Measurements from ENCODE around the gene FSTL4. TPM values are rescaled to one million over a fixed set of nuclear protein-coding genes. Genes with fewer than 3 reads are reported as not detected.

Gene FSTL4
- total RNA-seq, 1 donor from 2014 or later: 11.3 TPM

- Mint-ChIP-seq H3K9me3 (no peaks in the 10 kb centered on the region), H3K27ac (no peak overlapping the region), H3K36me3 (peaks cover 3% of the 10 kb centered on the region), H3K4me3 (no peak overlapping the region), H3K27me3 (no peaks in the 10 kb centered on the region), H3K4me1 (ENCODE audit: unreplicated experiment) (peaks cover 3% of the 10 kb centered on the region)
- no peak for DNase-seq (ENCODE audit: extremely low spot score, unreplicated experiment)
- no peak for TF ChIP-seq CTCF (conservative IDR thresholded peaks at IDR 0.05)
Measured at GRCh38 chr5:133330956-133331355, 281.4 kb downstream of the FSTL4 start.

GRCh38 chr5:133328800-133329199 is 283.5 kb downstream of the FSTL4 start:
- H3K4me1 Mint-ChIP-seq (ENCODE audit: unreplicated experiment): peaks cover 2% of the 10 kb centered on the region
- peaks cover 3% of the 10 kb centered on the region for H3K36me3 Mint-ChIP-seq
- no peaks in the 10 kb centered on the region for H3K27me3 Mint-ChIP-seq
- no peak for DNase-seq (ENCODE audit: extremely low spot score, unreplicated experiment)
- TF ChIP-seq CTCF (conservative IDR thresholded peaks at IDR 0.05): no peak
- H3K9me3 Mint-ChIP-seq: no peaks in the 10 kb centered on the region
- no peak overlapping the region for H3K4me3 Mint-ChIP-seq
- no peak overlapping the region for H3K27ac Mint-ChIP-seq

- no peak overlapping the region for H3K4me3 Mint-ChIP-seq
- H3K27me3 Mint-ChIP-seq: no peaks in the 10 kb centered on the region
- peaks cover 4% of the 10 kb centered on the region for H3K4me1 Mint-ChIP-seq (ENCODE audit: unreplicated experiment)
- H3K9me3 Mint-ChIP-seq: no peaks in the 10 kb centered on the region
- TF ChIP-seq CTCF (conservative IDR thresholded peaks at IDR 0.05): no peak
- H3K27ac Mint-ChIP-seq: no peak overlapping the region
- no peak for DNase-seq (ENCODE audit: extremely low spot score, unreplicated experiment)
- H3K36me3 Mint-ChIP-seq: peaks cover 2% of the 10 kb centered on the region
Measured at GRCh38 chr5:133327946-133328401, 284.4 kb downstream of the FSTL4 start.

GRCh38 chr5:133326361-133326760 is 286.0 kb downstream of the FSTL4 start:
- DNase-seq (ENCODE audit: extremely low spot score, unreplicated experiment): no peak
- Mint-ChIP-seq H3K36me3 (no peaks in the 10 kb centered on the region), H3K27me3 (no peaks in the 10 kb centered on the region), H3K4me1 (ENCODE audit: unreplicated experiment) (peaks cover 4% of the 10 kb centered on the region), H3K27ac (no peak overlapping the region), H3K4me3 (no peak overlapping the region), H3K9me3 (no peaks in the 10 kb centered on the region)
- TF ChIP-seq CTCF (conservative IDR thresholded peaks at IDR 0.05): no peak

- Mint-ChIP-seq H3K27me3 (no peaks in the 10 kb centered on the region), H3K27ac (no peak overlapping the region)
Measured at GRCh38 chr5:133325864-133326263, 286.5 kb downstream of the FSTL4 start.

More at GRCh38 chr5:133325864-133326263, 286.5 kb downstream of the FSTL4 start:
- Mint-ChIP-seq H3K9me3 (no peaks in the 10 kb centered on the region), H3K4me1 (ENCODE audit: unreplicated experiment) (peaks cover 4% of the 10 kb centered on the region), H3K4me3 (no peak overlapping the region), H3K36me3 (no peaks in the 10 kb centered on the region)
- no peak for TF ChIP-seq CTCF (conservative IDR thresholded peaks at IDR 0.05)
- DNase-seq (ENCODE audit: extremely low spot score, unreplicated experiment): no peak

Data from type B pancreatic cell (in vitro differentiated cells).